ENCODE measurements around the gene GXYLT1.

DNA sequence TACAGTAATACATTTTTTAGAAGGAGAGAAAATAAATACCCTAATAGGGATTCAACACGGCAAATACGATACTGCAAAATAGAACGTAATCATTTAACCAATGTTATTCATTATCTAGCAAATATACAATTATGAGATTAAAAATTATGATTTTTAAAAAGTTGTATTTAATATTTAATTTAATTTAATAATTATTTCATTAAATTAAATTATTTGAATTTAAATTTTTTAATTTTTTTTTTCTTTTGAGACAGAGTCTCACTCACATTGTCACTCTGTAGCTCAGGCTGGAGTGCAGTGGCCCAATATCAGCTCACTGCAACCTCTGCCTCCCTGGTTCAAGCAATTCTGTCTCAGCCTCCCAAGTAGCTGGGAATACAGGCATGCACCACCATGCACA, 42.0 kb downstream of the GXYLT1 start:
- TF ChIP-seq JUN (IDR thresholded peaks at IDR 0.05; ENCODE audit: borderline replicate concordance, insufficient read depth, insufficient read length, low read depth), result no peak
- TF ChIP-seq, protein P1, sequence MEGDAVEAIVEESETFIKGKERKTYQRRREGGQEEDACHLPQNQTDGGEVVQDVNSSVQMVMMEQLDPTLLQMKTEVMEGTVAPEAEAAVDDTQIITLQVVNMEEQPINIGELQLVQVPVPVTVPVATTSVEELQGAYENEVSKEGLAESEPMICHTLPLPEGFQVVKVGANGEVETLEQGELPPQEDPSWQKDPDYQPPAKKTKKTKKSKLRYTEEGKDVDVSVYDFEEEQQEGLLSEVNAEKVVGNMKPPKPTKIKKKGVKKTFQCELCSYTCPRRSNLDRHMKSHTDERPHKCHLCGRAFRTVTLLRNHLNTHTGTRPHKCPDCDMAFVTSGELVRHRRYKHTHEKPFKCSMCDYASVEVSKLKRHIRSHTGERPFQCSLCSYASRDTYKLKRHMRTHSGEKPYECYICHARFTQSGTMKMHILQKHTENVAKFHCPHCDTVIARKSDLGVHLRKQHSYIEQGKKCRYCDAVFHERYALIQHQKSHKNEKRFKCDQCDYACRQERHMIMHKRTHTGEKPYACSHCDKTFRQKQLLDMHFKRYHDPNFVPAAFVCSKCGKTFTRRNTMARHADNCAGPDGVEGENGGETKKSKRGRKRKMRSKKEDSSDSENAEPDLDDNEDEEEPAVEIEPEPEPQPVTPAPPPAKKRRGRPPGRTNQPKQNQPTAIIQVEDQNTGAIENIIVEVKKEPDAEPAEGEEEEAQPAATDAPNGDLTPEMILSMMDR (IDR thresholded peaks at IDR 0.05; ENCODE audit: extremely low read depth in 1 of 2, insufficient read depth in 1 of 2, low read depth in 1 of 2, low read length in 2 of 2), result no peak
- no peak for TF ChIP-seq POLR2A (IDR thresholded peaks at IDR 0.05; ENCODE audit: low read depth, low read length)
- TF ChIP-seq, protein P2, sequence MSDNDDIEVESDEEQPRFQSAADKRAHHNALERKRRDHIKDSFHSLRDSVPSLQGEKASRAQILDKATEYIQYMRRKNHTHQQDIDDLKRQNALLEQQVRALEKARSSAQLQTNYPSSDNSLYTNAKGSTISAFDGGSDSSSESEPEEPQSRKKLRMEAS (IDR thresholded peaks at IDR 0.05; ENCODE audit: insufficient read depth, insufficient read length), result no peak
